Adrenal gland (tissue), 5 donors: ENCODE results near the gene NUDT5.

Source experiments
- POLR2A ChIP-seq, 2 donors: fragments of 450-650 bp; IDR thresholded peaks; one replicate each; pipeline ENCODE4 v1.6.1; 2017; ENCODE audit warnings: antibody characterized with exemption in 2 of 2, mild to moderate bottlenecking in 2 of 2, moderate library complexity in 1 of 2
- TF ChIP-seq, protein P1 (sequence below), 6 experiments: fragments of 450-650 bp in 4 of 6; fragments of 200-600 bp in 2 of 6; sonication (generic) in 1 of 6; IDR thresholded peaks; 1 replicate in 5 of 6; 2 replicates in 1 of 6; pipeline versions ENCODE4 v1.5.1 to v1.8.0; 2016 to 2021; ENCODE audit warnings: antibody characterized with exemption in 6 of 6, mild to moderate bottlenecking in 2 of 6, moderate library complexity in 1 of 6
- donor health status: DM: no; HTN: no; CAD: no.

DNA sequence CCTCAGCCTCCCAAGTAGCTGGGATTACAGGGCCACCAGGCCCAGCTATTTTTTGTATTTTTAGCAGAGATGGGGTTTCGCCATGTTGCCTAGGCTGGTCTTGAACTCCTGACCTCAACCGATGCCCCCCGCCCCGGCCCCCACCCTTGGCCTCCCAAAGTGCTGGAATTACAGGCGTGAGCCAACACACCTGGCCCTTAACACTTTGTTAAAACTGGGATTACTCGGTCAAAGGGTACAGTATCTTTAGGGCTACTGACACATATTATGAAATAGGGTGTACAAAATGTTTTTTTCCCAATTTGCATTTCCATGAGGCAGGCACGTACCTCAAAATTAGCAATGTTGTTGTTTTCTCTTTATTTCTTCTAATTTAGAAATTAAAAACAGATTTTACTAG is 11.5 kb downstream of the NUDT5 start:
- TF ChIP-seq, protein P1, sequence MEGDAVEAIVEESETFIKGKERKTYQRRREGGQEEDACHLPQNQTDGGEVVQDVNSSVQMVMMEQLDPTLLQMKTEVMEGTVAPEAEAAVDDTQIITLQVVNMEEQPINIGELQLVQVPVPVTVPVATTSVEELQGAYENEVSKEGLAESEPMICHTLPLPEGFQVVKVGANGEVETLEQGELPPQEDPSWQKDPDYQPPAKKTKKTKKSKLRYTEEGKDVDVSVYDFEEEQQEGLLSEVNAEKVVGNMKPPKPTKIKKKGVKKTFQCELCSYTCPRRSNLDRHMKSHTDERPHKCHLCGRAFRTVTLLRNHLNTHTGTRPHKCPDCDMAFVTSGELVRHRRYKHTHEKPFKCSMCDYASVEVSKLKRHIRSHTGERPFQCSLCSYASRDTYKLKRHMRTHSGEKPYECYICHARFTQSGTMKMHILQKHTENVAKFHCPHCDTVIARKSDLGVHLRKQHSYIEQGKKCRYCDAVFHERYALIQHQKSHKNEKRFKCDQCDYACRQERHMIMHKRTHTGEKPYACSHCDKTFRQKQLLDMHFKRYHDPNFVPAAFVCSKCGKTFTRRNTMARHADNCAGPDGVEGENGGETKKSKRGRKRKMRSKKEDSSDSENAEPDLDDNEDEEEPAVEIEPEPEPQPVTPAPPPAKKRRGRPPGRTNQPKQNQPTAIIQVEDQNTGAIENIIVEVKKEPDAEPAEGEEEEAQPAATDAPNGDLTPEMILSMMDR (IDR thresholded peaks at IDR 0.05), result no peak
- no peak for TF ChIP-seq POLR2A (IDR thresholded peaks at IDR 0.05)
